PC-3 (cell line): ENCODE measurements around the gene MAP7. TPM values are rescaled to one million over a fixed set of nuclear protein-coding genes. Genes with fewer than 3 reads are reported as not detected.
"Not testable (repeated sequence)": the region's sequence is repeated elsewhere in the genome, so short reads cannot be mapped to it uniquely, and the experiment has no call there.

Source experiments
- ATAC-seq: fragments of 200-7000 bp; cut with Tn5 transposase; 2 replicates; pipeline ENCODE4 v1.9.1; 2020; ENCODE audit warnings: mild to moderate bottlenecking, moderate library complexity
- BruUV-seq: library from RNA; stranded (reverse); fragments of 400-500 nt; replicated peaks from 2 replicates; lab custom pipeline; 2021; lab: Mats Ljungman, UMichigan
- CTCF ChIA-PET: fragments of 300-600 bp; sonication (Branson Sonifier 250); formaldehyde crosslinking; loops from one replicate; lab custom pipeline; 2022; ENCODE audit warnings: antibody characterized with exemption; lab: Charles Lee
- POLR2A ChIA-PET: fragments of 300-600 bp; sonication (Branson Sonifier 250); formaldehyde crosslinking; loops from one replicate; lab custom pipeline; 2022; ENCODE audit warnings: antibody characterized with exemption; ENCODE audit not compliant: unreplicated experiment; lab: Charles Lee
- DNase-seq: peaks from one replicate; pipeline ENCODE4 v3.0.0-alpha.2; 2015
- H2AFZ ChIP-seq: fragments of 300-600 bp; sonication (generic); 2 replicates; pipeline ENCODE4 v1.6.0; 2016; ENCODE audit warnings: antibody characterized with exemption, low read length
- H3F3A ChIP-seq: fragments of 300-600 bp; sonication (generic); one replicate; pipeline ENCODE4 v1.6.0; 2017; ENCODE audit warnings: antibody characterized with exemption, low read length, control low read depth, mild to moderate bottlenecking; ENCODE audit not compliant: unreplicated experiment
- H3K27ac ChIP-seq: fragments of 300-600 bp; sonication (generic); 2 replicates; pipeline ENCODE4 v1.5.1; 2016; ENCODE audit warnings: mild to moderate bottlenecking, low read length
- H3K27me3 ChIP-seq: fragments of 300-600 bp; sonication (generic); 2 replicates; pipeline ENCODE4 v1.6.1; 2016; ENCODE audit warnings: low read length, mixed read lengths
- H3K36me3 ChIP-seq: fragments of 300-600 bp; sonication (generic); 2 replicates; pipeline ENCODE4 v1.6.1; 2016; ENCODE audit warnings: low read depth, mixed run types, low read length, mixed read lengths
- H3K4me1 ChIP-seq: fragments of 300-600 bp; sonication (generic); 2 replicates; pipeline ENCODE4 v1.5.1; 2016; ENCODE audit warnings: low read length; ENCODE audit not compliant: insufficient read depth
- H3K4me2 ChIP-seq: fragments of 300-600 bp; sonication (generic); 2 replicates; pipeline ENCODE4 v1.6.0; 2016; ENCODE audit warnings: low read length
- H3K4me3 ChIP-seq: fragments of 300-600 bp; sonication (generic); 2 replicates; pipeline ENCODE4 v1.5.1; 2016; ENCODE audit warnings: mild to moderate bottlenecking, low read length, mixed read lengths
- H3K79me2 ChIP-seq: fragments of 300-600 bp; sonication (generic); 2 replicates; pipeline ENCODE4 v1.6.1; 2017; ENCODE audit warnings: low read length, mixed read lengths
- H3K9ac ChIP-seq: fragments of 300-600 bp; sonication (generic); 2 replicates; pipeline ENCODE4 v1.6.0; 2016; ENCODE audit warnings: mild to moderate bottlenecking, low read length
- H3K9me2 ChIP-seq: fragments of 300-600 bp; sonication (generic); replicated peaks from 2 replicates; pipeline ENCODE4 v1.6.1; 2016; ENCODE audit warnings: mixed run types, low read length, mixed read lengths
- H3K9me3 ChIP-seq: fragments of 300-600 bp; sonication (generic); 2 replicates; pipeline ENCODE4 v1.6.1; 2016; ENCODE audit warnings: low read length, mixed read lengths
- H4K20me1 ChIP-seq: fragments of 300-600 bp; sonication (generic); 2 replicates; pipeline ENCODE4 v1.6.1; 2016; ENCODE audit warnings: low read length, mixed read lengths
- CTCF ChIP-seq: fragments of 300-600 bp; sonication (generic); conservative IDR thresholded peaks from 2 replicates; pipeline ENCODE4 v1.5.1; 2017; ENCODE audit warnings: antibody characterized with exemption, low read depth, mild to moderate bottlenecking, low read length
- EZH2 ChIP-seq: fragments of 300-600 bp; sonication (generic); IDR thresholded peaks from one replicate; pipeline ENCODE4 v1.6.1; 2017; ENCODE audit warnings: antibody characterized with exemption, mild to moderate bottlenecking, low read length; ENCODE audit not compliant: unreplicated experiment
- EZH2phosphoT487 ChIP-seq: fragments of 300-600 bp; sonication (generic); IDR thresholded peaks from 2 replicates; pipeline ENCODE4 v1.6.1; 2018; ENCODE audit warnings: mild to moderate bottlenecking, antibody characterized with exemption, low read length, borderline replicate concordance
- intact Hi-C: fragments of 100-400 bp; cut with micrococcal nuclease; formaldehyde crosslinking; loops from 2 replicates; pipeline ENCODE4 v1.9.0; 2023
- total RNA-seq: library from RNA; depleted of rRNA; stranded (reverse); fragments of >200 nt; gene quantifications from 2 replicates; pipeline ENCODE4 v1.2.3, GENCODE V29; 2014

The MAP7 gene
- total RNA-seq, 1 experiment from 2014 or later = 13.9 TPM

GRCh38 chr6:136501096-136501495 lies 49.1 kb downstream of the MAP7 start:
- intact Hi-C loops = no loop called here
- H3K4me2 ChIP-seq = no peak overlapping the region
- POLR2A ChIA-PET = no interaction called here
- TF ChIP-seq EZH2phosphoT487 (no peak), CTCF (no peak), EZH2 (no peak)
- DNase-seq (no peak), ATAC-seq (no peak)
- H2AFZ ChIP-seq = no peak overlapping the region
- H3K36me3 ChIP-seq = no peaks in the 10 kb centered on the region
- H3K4me1 ChIP-seq = no peaks in the 10 kb centered on the region
- no peaks in the 10 kb centered on the region for H3K9me3 ChIP-seq
- no TSS peak for BruUV-seq
- H3K4me3 ChIP-seq = no peak overlapping the region
- H3K79me2 ChIP-seq = 0 out of 2 replicates have a peak, but pooled peaks cover 3% of the 10 kb centered on the region
- no peaks in the 10 kb centered on the region for H3K27me3 ChIP-seq
- CTCF ChIA-PET = no interaction called here
- H3K9me2 ChIP-seq = no peaks in the 10 kb centered on the region
- H3F3A ChIP-seq = no peaks in the 10 kb centered on the region
- H4K20me1 ChIP-seq = no peaks in the 10 kb centered on the region
- no peak overlapping the region for H3K27ac ChIP-seq
- no peak overlapping the region for H3K9ac ChIP-seq

- H3K4me1 ChIP-seq = no peaks in the 10 kb centered on the region
- H3K4me2 ChIP-seq = no peak overlapping the region
- DNase-seq (no peak), ATAC-seq (no peak)
- intact Hi-C loops = no loop called here
- H3K9ac ChIP-seq = no peak overlapping the region
- H3K4me3 ChIP-seq = no peak overlapping the region
- TF ChIP-seq EZH2phosphoT487 = no peak
- TF ChIP-seq EZH2 = no peak
- TF ChIP-seq CTCF = no peak
- H4K20me1 ChIP-seq = no peaks in the 10 kb centered on the region
- no peaks in the 10 kb centered on the region for H3K36me3 ChIP-seq
- H2AFZ ChIP-seq = no peak overlapping the region
- BruUV-seq = no TSS peak
- H3F3A ChIP-seq = no peaks in the 10 kb centered on the region
- ChIA-PET CTCF (no interaction called here), POLR2A (no interaction called here)
- no peaks in the 10 kb centered on the region for H3K27me3 ChIP-seq
- H3K9me3 ChIP-seq = no peaks in the 10 kb centered on the region
- H3K27ac ChIP-seq = no peak overlapping the region
- no peaks in the 10 kb centered on the region for H3K9me2 ChIP-seq
- 0 out of 2 replicates have a peak, but pooled peaks cover 3% of the 10 kb centered on the region for H3K79me2 ChIP-seq
Measured at GRCh38 chr6:136500414-136500813, 49.8 kb downstream of the MAP7 start.

- no peaks in the 10 kb centered on the region for H3K36me3 ChIP-seq
- CTCF ChIA-PET = no interaction called here
- POLR2A ChIA-PET = no interaction called here
- no peak overlapping the region for H3K9ac ChIP-seq
- no peaks in the 10 kb centered on the region for H3K9me2 ChIP-seq
- BruUV-seq = no TSS peak
- H3K4me3 ChIP-seq = no peak overlapping the region
- TF ChIP-seq EZH2phosphoT487 (no peak), EZH2 (no peak), CTCF (no peak)
- ATAC-seq = no peak
- H4K20me1 ChIP-seq = no peaks in the 10 kb centered on the region
- H3K9me3 ChIP-seq = no peaks in the 10 kb centered on the region
- DNase-seq = no peak
- H3K4me2 ChIP-seq = no peak overlapping the region
- H3F3A ChIP-seq = no peaks in the 10 kb centered on the region
- intact Hi-C loops = no loop called here
- no peak overlapping the region for H3K27ac ChIP-seq
- no peaks in the 10 kb centered on the region for H3K4me1 ChIP-seq
- H3K79me2 ChIP-seq = 0 out of 2 replicates have a peak, but pooled peaks cover 3% of the 10 kb centered on the region
- H3K27me3 ChIP-seq = no peaks in the 10 kb centered on the region
- no peak overlapping the region for H2AFZ ChIP-seq
Measured at GRCh38 chr6:136499370-136499769, 50.9 kb downstream of the MAP7 start.

- POLR2A ChIA-PET = interaction anchor here (0.7 kb wide), 1 partner anchor 25 kb away, joined by 4 read pairs; no protein-coding TSS in a partner anchor
- ATAC-seq, H3K9me2 ChIP-seq, H3K9ac ChIP-seq, H3K4me2 ChIP-seq, H3K4me1 ChIP-seq, H3K79me2 ChIP-seq, H3K36me3 ChIP-seq, H2AFZ ChIP-seq, H4K20me1 ChIP-seq, intact Hi-C loops, H3F3A ChIP-seq, DNase-seq, CTCF ChIA-PET, H3K27ac ChIP-seq, H3K9me3 ChIP-seq, H3K27me3 ChIP-seq, BruUV-seq, H3K4me3 ChIP-seq: not testable (repeated sequence)
Measured at GRCh38 chr6:136496449-136496848, 53.8 kb downstream of the MAP7 start.
